SKM-1 treated with dmso at 0.1 percent for 144 hours (cell line): ENCODE measurements around the gene USP49.
"Not testable (repeated sequence)": the region's sequence is repeated elsewhere in the genome, so short reads cannot be mapped to it uniquely, and the experiment has no call there.

Source experiments
- DNase-seq: peaks from one replicate; lab custom pipeline; 2025; ENCODE audit not compliant: unreplicated experiment; lab: John Stamatoyannopoulos, UW

USP49 gene

DNA sequence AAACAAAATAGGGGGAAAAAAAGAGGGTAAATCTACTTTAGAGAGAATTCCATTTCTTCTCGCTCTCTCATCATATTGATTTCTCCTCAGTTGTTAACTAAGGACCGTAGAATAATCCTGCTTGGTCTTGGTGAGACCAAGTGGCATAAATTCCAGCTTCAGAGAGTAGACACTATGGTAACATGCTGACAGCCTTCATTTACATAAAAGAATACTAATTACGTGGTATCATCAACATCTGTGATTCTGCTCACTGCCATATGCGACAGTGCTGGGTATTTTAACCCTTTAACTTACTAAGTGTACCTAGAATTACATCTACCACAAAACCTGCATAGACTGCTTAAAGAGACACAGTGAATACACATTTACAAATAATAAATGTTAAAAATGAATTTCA lies 80.5 kb downstream of the USP49 start:
- DNase-seq = no peak

DNA sequence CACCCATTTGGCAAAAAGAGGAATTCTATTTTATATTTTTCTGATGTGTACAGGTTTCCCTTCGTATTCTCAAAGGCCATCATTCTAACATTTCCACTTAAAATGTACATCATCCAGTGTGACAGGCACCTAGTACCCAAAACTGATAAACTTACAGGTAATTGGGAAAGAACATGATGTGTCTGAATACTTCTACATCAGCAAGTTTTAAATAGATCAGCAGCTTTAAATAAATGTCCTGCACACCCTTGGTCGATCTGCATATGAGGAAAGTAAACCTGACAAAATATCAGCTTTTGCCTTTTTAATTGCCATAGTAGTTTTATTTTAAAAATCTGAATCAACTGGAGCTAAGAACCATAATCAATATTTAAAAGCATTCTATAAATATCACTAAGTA lies 81.2 kb downstream of the USP49 start:
- DNase-seq = no peak

DNA sequence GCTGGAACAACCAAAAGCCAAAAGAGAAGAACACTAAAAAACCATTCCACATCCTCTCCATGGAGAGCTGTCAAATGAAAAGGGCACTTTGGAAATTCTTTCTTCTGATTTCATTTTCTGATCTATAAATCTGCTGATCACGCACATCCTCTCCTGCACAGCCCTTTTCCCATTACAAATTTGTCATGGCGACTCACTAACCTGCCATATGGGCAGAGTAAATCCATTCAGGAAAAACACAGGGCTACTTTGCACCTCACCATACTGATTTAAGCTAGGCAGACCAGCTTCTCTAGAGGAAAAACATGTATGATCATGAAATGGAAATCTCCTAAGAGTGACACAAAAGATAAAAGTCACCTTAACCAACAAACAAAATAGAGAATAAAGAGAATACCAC lies 81.7 kb downstream of the USP49 start:
- no peak for DNase-seq

DNA sequence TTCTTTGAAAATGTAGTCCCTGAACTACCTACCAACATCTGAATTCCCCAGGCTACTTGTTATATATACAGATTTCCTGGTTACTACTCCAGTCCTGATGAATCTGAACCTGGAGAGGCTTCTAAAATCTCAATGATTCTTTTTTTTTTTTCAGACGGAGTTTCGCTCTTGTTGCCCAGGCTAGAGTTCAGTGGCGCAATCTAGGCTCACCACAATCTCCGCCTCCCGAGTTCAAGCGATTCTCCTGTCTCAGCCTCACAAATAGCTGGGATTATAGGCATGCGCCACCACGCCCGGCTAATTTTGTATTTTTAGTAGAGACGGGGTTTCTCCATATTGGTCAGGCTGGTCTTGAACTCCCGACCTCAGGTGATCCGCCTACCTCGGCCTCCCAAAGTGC lies 83.2 kb downstream of the USP49 start:
- DNase-seq = not testable (repeated sequence)

DNA sequence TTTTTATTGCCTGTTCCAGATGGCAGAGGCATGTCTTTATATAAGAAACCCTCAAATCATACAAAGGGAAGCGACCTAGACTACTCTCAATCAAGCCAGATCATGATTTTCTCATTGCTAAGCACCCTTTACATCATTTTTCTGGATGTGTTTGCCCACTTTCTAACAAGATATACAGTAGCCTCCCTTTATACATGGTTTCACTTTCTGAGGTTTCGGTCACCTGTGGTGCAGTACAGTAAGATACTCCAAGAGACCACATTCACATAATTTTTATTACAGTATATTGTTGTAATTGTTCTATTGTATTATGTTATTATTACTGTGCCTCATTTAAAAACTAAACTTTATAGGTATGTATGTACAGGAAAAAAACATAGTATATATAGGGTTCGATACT lies 84.1 kb downstream of the USP49 start:
- DNase-seq = no peak

DNA sequence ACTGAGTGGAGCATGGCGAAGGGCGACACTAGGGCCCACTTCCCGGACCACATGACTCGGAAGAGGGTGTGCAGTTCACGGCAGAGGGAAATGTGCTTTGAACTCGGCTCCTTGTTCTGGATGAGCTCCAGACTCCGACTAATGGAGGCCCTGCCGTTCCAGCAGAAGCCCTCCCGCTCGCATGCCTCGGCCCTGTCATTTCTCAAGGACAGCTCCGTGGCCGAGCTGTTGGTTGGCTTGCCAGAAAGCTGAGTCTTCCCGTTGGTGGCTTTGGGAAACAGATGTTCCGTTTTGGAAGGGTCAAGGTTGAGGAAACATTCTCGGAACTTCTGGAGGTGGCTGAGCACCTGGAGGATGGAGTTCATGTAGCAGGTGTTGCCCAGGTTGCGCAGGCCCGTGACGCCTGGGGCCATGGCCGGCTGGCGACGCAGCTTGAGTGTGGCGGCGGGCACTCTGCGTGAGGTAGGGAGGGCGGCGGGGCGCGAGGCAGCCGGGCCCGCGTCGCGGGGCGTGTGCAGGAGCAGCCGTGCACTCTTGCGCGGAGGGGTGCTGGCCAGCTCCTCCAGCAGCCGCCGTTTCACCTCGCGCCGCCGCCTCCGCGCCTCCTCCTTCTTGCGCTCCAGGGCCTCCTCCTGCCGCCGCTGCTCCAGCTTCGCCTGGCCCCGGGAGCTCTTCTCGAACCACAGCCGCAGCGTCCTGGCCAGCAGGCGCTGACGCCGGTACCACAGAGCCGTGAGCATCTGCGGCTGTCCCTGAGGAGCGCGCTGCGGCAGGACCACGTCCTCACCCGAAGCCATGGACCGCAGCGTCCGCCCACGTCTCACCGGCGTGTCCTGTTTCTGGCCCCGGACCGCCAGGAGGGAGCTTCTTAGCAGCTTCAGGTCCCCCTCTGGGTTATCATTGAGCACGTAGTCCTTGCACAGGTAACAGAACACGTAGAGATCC lies 89.1 kb downstream of the USP49 start:
- DNase-seq = no peak

DNA sequence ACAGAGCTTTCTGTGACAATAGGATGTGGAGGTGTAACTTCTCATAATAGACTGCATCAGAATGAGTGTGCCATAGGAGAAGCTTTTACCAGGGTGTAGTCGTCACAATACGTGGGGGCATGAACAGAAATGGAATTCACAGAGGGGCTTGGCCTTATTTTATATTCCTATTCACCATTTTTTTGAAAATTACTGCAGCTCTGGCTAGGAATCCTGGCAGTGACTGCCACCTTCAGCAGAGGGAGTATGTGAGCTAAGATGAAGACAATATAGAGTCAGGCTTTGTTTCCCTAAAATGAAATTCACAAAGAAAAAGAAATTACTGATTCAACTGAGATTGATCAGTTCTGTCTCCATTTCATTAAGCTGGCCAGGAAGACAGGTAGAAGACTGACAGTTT lies 93.8 kb downstream of the USP49 start:
- no peak for DNase-seq

DNA sequence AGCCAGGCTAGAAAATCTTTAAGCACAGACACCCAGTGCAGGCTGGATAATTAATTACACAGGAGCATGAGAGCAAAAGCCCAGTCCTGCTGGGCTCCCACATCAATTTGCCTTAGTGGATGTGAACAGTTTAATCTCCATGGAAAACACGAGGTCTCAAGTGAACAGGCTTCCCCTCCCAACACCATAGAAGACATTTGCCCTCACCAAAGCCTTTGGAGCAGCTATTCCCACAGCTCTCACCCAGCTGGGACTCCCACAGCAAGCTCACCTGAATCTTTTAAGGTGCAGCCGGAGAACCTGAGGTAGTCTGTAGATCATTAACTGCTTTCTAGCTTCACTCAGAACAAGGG lies 95.6 kb downstream of the USP49 start:
- DNase-seq = no peak

DNA sequence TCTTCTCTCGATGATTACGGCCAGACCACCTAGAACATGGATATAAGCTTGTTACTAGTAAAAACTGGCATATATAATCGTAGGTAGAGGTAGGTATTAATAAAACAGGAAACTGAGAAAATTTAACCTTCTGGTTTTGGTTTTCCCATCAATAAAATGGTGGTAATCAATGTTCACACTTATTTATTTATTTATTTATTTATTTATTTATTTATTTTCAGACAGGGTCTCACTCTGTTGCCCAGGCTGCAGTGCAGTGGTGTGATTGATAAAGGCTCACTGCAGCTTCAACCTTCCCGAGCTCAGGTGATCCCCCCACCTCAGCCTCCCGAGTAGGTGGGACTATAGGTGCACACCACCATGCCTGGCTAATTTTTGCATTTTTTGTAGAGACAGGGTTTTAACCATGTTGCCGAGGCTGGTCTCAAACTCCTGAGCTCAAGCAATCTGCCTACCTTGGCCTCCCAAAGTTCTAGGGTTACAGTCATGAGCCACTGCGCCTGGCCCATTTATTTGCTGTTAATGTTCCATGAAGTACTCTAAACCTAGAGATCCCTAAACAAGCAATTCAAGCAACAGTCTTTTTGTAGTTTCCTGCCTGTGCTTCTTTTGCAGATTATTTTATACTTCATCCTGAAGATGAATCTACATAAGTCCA lies 96.1 kb downstream of the USP49 start:
- DNase-seq = no peak

DNA sequence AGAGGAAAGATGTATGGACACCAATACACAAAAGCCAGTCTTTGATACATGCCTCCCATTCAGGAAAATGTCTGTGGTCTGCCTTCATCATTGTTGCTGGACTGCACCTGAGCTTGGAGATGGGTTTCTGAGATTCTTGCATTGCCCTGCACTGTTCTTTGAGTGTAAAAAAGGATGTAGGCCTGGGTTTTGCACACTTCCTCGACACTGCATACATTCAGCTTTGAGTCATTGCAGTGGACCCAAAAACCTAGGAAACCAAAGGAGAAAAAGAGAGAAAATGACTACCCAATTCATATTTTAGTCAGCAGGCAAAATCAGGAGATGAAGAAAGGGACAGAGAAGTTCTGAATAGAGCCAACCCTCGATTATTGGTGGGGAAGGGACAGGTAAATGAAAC lies 98.7 kb downstream of the USP49 start:
- DNase-seq = no peak

DNA sequence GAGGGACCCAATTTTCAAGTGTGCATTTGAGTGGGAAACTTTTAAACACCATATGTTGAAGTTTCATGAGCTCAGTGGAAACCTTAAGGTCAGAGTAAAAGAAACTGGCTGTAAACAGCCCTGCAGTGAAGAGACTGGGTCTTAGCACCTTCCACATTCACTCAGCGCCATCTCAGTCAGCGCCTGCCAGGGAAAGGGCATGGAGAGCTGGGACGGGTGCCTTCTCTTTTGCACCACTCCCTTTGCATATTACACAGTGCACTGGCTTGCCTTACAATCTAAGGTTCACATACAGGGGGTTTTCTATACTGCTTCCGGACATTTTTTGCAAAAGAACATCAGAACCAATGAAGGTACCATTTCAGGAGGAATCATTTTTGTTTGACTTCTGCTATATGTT lies 103.2 kb downstream of the USP49 start:
- DNase-seq = no peak

DNA sequence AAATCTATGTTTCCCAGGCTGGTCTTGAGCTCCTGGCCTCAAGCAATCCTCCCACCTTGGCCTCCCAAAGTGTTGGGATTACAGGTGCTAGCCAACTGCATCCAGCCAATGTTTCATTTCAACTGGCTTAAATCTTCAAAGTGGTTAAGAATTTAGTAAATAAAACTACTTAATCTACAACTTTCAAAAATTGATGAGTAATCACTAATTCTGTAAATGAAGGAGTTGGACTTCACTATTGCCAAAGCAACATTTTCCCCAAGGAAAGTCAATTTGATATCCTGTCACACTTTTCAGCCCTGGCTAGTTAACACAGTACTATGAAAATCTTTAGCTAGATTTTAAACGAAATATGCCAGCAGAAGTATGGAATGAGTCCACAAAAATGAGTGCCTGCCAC lies 103.9 kb downstream of the USP49 start:
- no peak for DNase-seq

DNA sequence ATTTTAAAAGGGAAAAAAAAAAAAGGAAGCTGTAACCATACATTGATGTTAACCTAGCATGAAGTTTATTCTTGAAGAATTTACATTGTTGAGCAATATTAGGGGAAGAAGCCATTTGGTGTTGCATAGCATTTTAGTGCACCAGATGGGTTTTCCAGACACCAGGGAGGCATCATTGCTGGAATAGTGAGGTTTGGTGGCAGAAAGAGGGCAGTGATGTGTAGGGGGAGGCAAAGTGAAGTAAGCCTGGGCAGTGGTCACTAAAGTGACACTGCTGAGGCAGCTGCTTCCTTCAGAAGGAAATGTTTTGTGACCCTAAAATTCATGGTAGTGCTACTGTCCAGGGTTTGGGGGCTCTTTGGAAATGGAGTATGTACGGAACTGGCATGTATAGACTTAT lies 105.1 kb downstream of the USP49 start:
- no peak for DNase-seq

DNA sequence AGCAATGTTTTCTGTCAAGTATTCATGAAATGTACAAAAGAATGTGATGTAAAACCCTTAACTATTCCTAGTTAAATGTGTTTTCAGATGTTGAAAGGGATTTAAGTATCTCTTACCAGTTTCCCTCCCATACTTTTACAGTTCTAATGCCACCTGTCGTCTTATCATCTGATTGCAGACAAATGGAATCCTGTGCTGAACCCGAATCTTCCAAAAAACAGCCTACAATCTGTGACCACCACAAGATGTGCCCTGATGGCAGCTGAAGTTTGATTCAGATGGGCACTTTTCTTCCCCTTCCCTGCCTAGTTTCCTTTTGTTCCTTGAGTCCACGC lies 105.8 kb downstream of the USP49 start:
- DNase-seq = no peak

DNA sequence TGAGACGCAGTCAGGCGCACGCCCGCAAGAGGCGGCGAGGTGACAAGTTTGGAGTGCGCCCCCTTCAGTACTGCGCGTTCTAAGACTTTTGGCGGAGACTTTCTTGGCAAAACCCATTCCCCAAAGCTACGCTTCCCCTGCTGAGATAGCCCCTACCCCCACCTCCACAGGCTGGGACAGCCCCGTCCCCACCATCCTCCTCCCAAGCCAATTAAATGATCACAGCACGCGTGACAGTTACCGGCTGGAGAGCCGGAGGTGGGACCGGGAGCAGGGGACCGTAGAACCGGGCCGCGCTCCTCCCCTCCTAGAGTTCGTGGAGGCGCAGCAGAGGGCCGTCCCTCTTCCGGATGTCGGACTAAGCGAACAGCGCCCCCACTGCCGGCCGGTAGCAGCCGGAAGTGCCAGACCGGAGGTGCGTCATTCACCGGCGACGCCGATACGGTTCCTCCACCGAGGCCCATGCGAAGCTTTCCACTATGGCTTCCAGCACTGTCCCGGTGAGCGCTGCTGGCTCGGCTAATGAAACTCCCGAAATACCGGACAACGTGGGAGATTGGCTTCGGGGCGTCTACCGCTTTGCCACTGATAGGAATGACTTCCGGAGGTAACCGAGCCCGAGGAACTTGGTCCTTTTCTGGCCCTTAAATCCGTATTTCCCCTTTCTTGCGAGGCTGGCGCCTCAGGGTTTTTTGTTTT lies 107.8 kb downstream of the USP49 start, which contains the start of gene TOMM6:
Gene TOMM6, plus strand, starts transcription at position 476 of the 699 bp plus-strand sequence. Its CDS starts 4 bp downstream, at position 480.
- DNase-seq = peak; percentile 92

DNA sequence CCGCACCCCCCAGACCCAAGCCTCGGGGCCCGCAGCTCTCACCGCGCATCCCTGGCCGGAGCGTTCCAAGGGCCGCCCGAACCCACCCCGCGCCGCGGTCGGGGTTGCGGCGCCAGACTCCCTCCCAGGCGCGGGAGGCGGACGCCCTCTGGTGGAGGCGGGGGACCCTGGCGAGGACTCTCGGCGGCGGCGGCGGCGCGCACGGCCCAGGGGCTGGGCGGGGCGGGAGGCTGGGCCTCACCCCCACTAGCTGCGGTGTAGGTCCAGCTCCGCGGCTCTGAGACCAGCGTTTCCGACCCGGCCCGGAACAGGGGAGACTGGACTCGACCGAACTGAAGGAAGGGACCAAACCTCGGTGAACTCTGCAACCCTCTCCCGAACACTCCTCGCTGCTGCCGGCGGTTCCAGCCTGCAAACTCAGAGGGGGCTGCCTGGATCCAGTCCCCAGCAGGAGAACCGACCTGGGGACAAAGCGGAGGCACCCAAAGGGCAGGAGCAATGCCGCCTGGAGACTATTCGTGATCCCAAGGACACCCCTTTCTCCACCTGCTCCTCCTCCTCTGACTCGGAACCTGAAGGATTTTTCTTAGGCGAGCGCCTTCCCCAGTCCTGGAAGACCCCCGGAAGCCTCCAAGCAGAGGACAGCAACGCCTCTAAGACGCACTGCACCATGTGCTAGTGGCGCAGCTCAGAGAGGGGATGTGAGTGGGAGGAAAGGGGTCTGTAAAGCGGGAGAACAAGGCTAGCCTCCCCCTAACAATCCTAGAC lies 108.5 kb downstream of the USP49 start:
- DNase-seq = peak; percentile 68

DNA sequence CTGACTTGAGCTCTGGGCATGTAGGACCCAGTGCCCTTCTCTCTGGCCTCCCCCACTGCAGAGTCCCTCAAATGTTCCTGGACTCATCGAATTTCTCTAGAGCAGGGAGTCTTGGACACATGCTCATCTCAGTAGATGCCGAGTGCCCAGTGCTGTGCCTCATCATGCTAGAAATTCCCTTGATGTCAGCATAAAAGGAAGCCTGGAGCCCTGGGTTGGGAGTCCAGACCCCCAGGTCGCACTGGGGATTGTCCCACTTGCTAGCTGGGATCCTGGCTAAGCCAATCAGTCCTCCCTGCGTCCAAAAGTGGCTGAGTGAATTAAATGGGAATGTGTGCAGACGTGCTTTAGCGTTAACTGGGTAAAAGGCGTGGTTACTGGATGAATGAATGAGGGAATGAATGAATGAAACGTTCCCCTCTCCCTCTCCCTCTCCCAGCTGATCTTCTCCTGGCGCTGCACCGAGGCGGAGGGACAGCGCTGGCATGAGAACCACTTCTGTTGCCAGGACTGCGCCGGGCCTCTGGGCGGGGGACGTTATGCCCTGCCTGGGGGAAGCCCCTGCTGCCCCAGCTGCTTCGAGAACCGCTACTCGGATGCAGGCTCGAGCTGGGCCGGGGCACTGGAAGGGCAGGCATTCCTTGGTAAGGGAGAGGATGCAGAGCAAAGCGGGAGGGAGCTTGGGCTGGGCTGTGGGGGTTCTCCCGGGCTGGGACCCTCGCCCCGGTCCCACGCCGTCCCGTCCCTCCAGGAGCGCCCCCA lies 109.3 kb downstream of the USP49 start:
- DNase-seq = no peak

DNA sequence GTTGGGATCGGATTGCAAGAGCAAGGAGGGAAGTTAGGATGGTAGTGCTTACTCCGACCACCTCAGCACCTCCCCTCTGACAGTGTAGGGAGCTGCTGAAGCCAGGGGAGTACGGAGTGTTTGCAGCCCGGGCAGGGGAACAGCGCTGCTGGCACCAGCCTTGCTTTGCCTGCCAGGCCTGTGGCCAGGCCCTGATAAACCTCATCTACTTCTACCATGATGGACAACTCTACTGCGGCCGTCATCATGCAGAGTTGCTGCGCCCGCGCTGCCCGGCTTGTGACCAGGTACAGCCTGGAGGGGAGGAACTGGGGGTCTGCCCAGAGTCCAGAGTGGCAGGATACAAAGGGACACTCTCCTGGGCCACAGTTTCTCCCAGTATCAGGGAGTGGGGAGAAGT lies 109.9 kb downstream of the USP49 start:
- DNase-seq = no peak

DNA sequence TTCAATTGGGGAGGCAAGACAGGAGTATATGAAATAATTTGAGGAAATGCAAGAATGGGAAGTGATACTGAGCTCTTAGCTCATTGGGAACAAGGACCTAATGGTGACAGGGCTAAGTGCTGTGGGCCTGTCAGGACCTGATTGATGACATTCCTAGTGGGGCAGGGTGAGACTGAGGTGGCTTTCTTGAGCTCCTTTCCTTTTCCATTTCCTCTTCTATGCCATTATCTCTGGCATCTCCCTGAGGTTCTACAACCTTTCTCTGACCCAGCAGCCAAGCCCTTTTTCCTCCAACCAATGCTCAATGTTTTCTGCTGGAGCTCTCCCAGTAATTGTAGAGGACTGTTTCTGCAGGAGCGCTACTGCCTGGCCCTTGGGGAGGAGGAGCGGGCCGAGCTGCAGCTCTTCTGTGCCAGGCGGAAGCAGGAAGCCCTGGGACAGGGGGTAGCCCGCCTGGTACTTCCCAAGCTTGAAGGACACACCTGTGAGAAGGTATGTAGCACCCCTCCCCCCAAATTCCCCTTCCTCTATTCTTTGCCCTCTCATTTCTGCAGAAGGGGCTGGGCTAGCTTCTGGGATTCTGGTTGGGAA lies 110.5 kb downstream of the USP49 start:
- DNase-seq = peak; percentile 63

DNA sequence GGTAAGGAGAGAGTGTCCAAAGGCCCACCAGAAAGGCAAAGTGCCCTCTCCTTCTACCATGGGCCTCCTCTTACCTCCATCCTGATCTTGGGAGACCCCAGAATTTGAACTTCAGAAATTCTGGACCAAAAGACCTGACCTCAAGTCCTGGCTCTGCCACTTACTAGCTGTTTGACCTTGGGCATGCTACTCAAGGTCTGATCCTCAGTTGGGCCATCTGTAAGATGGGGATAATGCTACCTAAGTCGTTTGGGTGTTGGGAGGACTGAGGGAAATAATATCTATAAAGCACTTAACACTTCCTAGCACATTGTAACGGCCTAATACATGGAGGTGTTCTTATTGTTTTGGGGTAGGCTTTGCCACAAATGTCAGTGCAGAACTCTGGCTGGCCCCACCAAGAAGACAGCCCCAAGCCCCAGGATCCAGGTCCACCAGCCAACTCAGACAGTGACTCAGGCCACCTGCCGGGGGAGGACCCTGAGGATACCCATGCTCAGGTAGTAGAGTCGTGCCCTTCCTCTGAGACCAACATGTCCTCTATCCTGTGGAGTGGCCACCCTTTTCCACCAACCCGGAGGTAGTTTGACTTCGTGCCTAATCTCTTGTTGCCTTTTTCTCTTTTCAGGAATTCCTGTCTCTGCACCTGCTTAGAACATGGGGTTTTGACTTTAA lies 111.9 kb downstream of the USP49 start:
- no peak for DNase-seq
